Measurements from ENCODE around the gene UBXN6. TPM values are rescaled to one million over a fixed set of nuclear protein-coding genes. Genes with fewer than 3 reads are reported as not detected.

UBXN6 gene
- total RNA-seq, 2 donors from 2014 or later: 31.2 to 36.9 TPM

DNA sequence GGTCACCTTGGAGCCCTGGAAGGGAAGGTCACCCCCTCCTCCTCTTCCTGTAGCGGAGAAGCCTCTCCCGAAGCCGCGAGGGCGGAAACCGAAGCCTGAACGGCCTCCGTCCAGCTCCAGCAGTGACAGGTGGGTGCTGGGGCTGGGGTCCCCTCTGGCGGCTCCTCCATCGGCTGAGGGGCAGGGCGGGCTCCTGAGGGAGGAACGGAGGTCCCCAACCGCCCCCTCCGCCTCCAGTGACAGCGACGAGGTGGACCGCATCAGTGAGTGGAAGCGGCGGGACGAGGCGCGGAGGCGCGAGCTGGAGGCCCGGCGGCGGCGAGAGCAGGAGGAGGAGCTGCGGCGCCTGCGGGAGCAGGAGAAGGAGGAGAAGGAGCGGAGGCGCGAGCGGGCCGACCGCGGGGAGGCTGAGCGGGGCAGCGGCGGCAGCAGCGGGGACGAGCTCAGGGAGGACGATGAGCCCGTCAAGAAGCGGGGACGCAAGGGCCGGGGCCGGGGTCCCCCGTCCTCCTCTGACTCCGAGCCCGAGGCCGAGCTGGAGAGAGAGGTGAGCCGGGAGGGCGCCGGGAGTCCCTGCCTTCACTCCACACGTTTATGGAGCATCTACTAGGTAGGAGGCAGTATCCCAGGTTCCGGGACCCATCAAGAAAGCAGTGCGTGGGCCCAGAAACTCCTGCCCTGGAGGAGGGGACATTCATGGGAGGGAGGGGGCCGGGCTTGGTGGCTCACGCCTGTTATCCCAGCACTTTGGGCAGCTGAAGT lies 36.5 kb upstream of the UBXN6 start:
- Mint-ChIP-seq H3K9me3 (no peaks in the 10 kb centered on the region), H3K27me3 (ENCODE audit: insufficient read depth) (no peaks in the 10 kb centered on the region), H3K36me3 (ENCODE audit: low read depth) (peaks cover 41% of the 10 kb centered on the region), H3K27ac (no peak overlapping the region), H3K4me1 (no peaks in the 10 kb centered on the region), H3K4me3 (no peak overlapping the region)
- no peak overlapping the region for H3K27ac ChIP-seq (ENCODE audit: low read depth, low read length)
- no peak for DNase-seq
- H3K4me1 ChIP-seq (ENCODE audit: control insufficient read depth, insufficient read depth, low read length): no peaks in the 10 kb centered on the region
- no peak overlapping the region for H3K9ac ChIP-seq (ENCODE audit: extremely low read depth, low read length, poor library complexity, severe bottlenecking)
- H3K27me3 ChIP-seq (ENCODE audit: control insufficient read depth, insufficient read depth, low read length, poor library complexity, severe bottlenecking): no peaks in the 10 kb centered on the region
- H3K9me3 ChIP-seq (ENCODE audit: control insufficient read depth, low read length): no peaks in the 10 kb centered on the region
- peaks cover 57% of the 10 kb centered on the region for H3K36me3 ChIP-seq (ENCODE audit: control insufficient read depth, insufficient read depth, low read length)
- WGBS, 2 experiments (ENCODE audit: insufficient coverage in 1 of 2, insufficient read length in 1 of 2): 96 to 98% methylated on average over 33 to 61 of the region's 61 CpGs
- TF ChIP-seq, protein P1, sequence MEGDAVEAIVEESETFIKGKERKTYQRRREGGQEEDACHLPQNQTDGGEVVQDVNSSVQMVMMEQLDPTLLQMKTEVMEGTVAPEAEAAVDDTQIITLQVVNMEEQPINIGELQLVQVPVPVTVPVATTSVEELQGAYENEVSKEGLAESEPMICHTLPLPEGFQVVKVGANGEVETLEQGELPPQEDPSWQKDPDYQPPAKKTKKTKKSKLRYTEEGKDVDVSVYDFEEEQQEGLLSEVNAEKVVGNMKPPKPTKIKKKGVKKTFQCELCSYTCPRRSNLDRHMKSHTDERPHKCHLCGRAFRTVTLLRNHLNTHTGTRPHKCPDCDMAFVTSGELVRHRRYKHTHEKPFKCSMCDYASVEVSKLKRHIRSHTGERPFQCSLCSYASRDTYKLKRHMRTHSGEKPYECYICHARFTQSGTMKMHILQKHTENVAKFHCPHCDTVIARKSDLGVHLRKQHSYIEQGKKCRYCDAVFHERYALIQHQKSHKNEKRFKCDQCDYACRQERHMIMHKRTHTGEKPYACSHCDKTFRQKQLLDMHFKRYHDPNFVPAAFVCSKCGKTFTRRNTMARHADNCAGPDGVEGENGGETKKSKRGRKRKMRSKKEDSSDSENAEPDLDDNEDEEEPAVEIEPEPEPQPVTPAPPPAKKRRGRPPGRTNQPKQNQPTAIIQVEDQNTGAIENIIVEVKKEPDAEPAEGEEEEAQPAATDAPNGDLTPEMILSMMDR (conservative IDR thresholded peaks at IDR 0.05): no peak
- no peak overlapping the region for H3K4me3 ChIP-seq (ENCODE audit: low read length)

DNA sequence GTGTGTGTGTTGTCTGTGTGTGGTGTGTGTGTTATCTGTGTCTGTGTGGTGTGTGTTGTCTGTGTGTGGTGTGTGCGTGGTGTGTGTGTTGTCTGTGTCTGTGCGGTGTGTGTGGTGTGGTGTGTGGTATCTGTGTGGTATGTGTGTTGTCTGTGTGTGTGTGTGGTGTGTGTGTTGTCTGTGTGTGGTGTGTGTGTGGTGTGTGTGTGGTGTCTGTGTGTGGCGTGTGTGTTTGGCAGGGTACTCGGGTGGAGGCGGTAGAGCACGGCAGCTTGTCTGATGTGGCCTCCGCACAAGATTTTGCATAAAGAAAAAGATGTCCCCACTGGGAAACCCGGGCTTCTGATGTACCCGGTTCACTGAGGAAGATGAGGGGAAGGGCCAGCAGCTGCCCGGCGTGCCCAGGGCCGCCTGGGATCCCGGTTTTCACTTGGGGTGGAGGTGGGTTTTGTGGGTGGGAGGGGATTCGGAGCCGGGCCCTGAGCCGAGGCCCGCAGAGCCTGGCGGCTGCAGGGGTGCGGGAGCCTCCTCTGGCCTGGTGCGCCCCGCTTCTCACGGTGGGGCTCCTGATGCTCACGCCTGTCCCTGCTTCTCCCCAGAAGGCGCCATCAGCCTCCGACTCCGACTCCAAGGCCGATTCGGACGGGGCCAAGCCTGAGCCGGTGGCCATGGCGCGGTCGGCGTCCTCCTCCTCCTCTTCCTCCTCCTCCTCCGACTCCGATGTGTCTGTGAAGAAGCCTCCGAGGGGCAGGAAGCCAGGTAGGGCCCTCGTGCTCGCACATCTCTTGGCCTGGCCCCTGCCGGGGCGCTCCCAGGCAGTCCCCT lies 35.7 kb upstream of the UBXN6 start:
- no peaks in the 10 kb centered on the region for H3K9me3 Mint-ChIP-seq

DNA sequence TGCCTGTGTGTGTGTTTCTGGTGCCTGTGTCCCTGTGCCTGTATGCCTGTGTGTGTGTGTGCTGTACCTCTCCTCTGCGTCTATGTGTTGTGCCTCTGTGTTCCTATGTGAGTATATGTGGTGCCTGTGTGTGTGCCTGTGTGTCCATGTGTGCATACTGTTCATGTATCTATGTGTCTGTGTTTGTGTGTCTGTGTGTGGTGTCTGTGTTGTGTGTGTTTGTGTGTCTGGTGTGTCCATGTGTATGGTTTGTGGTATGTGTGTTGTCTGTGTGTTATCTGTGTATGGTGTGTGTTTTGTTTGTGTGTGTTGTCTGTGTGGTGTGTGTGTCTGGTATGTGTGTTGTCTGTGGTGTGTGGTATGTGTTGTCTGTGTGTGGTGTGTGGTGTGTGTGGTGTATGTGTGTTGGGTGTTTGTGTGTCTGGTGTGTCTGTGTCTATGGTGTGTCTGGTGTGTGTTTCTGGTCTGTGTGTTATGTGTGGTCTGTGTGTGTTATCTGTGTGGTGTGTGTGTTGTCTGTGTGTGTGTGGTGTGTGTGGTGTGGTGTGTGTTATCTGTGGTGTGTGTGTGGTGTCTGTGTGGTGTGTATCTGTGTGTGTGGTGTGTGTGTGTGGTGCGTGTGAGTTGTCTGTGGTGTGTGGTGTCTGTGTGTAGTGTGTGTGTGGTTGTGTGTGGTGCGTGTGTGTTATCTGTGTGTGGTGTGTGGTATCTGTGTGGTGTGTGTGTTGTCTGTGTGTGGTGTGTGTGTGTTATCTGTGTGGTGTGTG lies 34.9 kb upstream of the UBXN6 start:
- WGBS, 2 experiments (ENCODE audit: insufficient coverage in 1 of 2, insufficient read length in 1 of 2): 100% methylated on average over 2 of the region's 3 CpGs; no CpG with 5 or more reads in 1 of the 2 experiments
- no peak overlapping the region for H3K4me3 ChIP-seq (ENCODE audit: low read length)
- Mint-ChIP-seq H3K4me1 (no peaks in the 10 kb centered on the region), H3K36me3 (ENCODE audit: low read depth) (peaks cover 43% of the 10 kb centered on the region), H3K27ac (no peak overlapping the region), H3K4me3 (no peak overlapping the region), H3K27me3 (ENCODE audit: insufficient read depth) (no peaks in the 10 kb centered on the region), H3K9me3 (no peaks in the 10 kb centered on the region)
- TF ChIP-seq, protein P1 (conservative IDR thresholded peaks at IDR 0.05): no peak
- H3K9me3 ChIP-seq (ENCODE audit: control insufficient read depth, low read length): no peaks in the 10 kb centered on the region
- no peaks in the 10 kb centered on the region for H3K4me1 ChIP-seq (ENCODE audit: control insufficient read depth, insufficient read depth, low read length)
- H3K9ac ChIP-seq (ENCODE audit: extremely low read depth, low read length, poor library complexity, severe bottlenecking): no peak overlapping the region
- no peak overlapping the region for H3K27ac ChIP-seq (ENCODE audit: low read depth, low read length)
- no peaks in the 10 kb centered on the region for H3K27me3 ChIP-seq (ENCODE audit: control insufficient read depth, insufficient read depth, low read length, poor library complexity, severe bottlenecking)
- peaks cover 59% of the 10 kb centered on the region for H3K36me3 ChIP-seq (ENCODE audit: control insufficient read depth, insufficient read depth, low read length)
- DNase-seq: no peak

More for the DNA sequence above, 35.7 kb upstream of the UBXN6 start:
- H3K27ac ChIP-seq (ENCODE audit: low read depth, low read length): no peak overlapping the region
- H3K27me3 Mint-ChIP-seq (ENCODE audit: insufficient read depth): no peaks in the 10 kb centered on the region
- no peak overlapping the region for H3K9ac ChIP-seq (ENCODE audit: extremely low read depth, low read length, poor library complexity, severe bottlenecking)
- no peak for DNase-seq
- TF ChIP-seq, protein P1 (conservative IDR thresholded peaks at IDR 0.05): no peak
- peaks cover 61% of the 10 kb centered on the region for H3K36me3 ChIP-seq (ENCODE audit: control insufficient read depth, insufficient read depth, low read length)
- no peak overlapping the region for H3K4me3 ChIP-seq (ENCODE audit: low read length)
- H3K36me3 Mint-ChIP-seq (ENCODE audit: low read depth): peaks cover 41% of the 10 kb centered on the region
- WGBS, 2 experiments (ENCODE audit: insufficient coverage in 1 of 2, insufficient read length in 1 of 2): 94 to 95% methylated on average over 28 to 41 of the region's 41 CpGs
- H3K27ac Mint-ChIP-seq: no peak overlapping the region
- no peak overlapping the region for H3K4me3 Mint-ChIP-seq
- H3K27me3 ChIP-seq (ENCODE audit: control insufficient read depth, insufficient read depth, low read length, poor library complexity, severe bottlenecking): no peaks in the 10 kb centered on the region
- H3K9me3 ChIP-seq (ENCODE audit: control insufficient read depth, low read length): no peaks in the 10 kb centered on the region
- H3K4me1 Mint-ChIP-seq: no peaks in the 10 kb centered on the region
- H3K4me1 ChIP-seq (ENCODE audit: control insufficient read depth, insufficient read depth, low read length): no peaks in the 10 kb centered on the region
